Stimulated activated CD8-positive, alpha-beta memory T cell treated with anti-CD3 and anti-CD28 coated beads, Interleukin-7, amount 100 ng/mL, for 24 hours (primary cell): Measurements from ENCODE around the gene C1QC.

Experiments used
- DNase-seq: peaks from one replicate; pipeline ENCODE4 v3.0.0-alpha.2; 2020; ENCODE audit warnings: low read depth

Gene C1QC

GRCh38 chr1:22680726-22681125, 37.3 kb downstream of the C1QC start:
- DNase-seq = no peak

- DNase-seq = no peak
Observed at GRCh38 chr1:22681556-22682276, 38.3 kb downstream of the C1QC start.

GRCh38 chr1:22683547-22683946, 40.1 kb downstream of the C1QC start:
- DNase-seq = no peak

- no peak for DNase-seq
Observed at GRCh38 chr1:22685591-22686059, 42.2 kb downstream of the C1QC start.

- no peak for DNase-seq
Observed at GRCh38 chr1:22687191-22687590, 43.8 kb downstream of the C1QC start.

- no peak for DNase-seq
Observed at GRCh38 chr1:22688466-22688865, 45.0 kb downstream of the C1QC start.

- DNase-seq = no peak
Observed at GRCh38 chr1:22689505-22689904, 46.1 kb downstream of the C1QC start.

- DNase-seq = no peak
Observed at GRCh38 chr1:22691031-22691753, 47.8 kb downstream of the C1QC start.

GRCh38 chr1:22694172-22694571, 50.7 kb downstream of the C1QC start:
- no peak for DNase-seq

- DNase-seq = no peak
Observed at GRCh38 chr1:22696610-22697009, 53.2 kb downstream of the C1QC start.
